GM08714 (cell line): ENCODE measurements around the gene FIBCD1.

Experiments
- H3K4me3 ChIP-seq: fragments of 200-500 bp; sonication (Bioruptor generic); 2 replicates; pipeline ENCODE4 v1.5.1; 2014; ENCODE audit warnings: mild to moderate bottlenecking, low read length, inconsistent platforms
- ZNF274 ChIP-seq: IDR thresholded peaks from 2 replicates; pipeline ENCODE4 v1.6.1; 2012; ENCODE audit warnings: mild to moderate bottlenecking, low read depth, low read length

FIBCD1 gene

DNA sequence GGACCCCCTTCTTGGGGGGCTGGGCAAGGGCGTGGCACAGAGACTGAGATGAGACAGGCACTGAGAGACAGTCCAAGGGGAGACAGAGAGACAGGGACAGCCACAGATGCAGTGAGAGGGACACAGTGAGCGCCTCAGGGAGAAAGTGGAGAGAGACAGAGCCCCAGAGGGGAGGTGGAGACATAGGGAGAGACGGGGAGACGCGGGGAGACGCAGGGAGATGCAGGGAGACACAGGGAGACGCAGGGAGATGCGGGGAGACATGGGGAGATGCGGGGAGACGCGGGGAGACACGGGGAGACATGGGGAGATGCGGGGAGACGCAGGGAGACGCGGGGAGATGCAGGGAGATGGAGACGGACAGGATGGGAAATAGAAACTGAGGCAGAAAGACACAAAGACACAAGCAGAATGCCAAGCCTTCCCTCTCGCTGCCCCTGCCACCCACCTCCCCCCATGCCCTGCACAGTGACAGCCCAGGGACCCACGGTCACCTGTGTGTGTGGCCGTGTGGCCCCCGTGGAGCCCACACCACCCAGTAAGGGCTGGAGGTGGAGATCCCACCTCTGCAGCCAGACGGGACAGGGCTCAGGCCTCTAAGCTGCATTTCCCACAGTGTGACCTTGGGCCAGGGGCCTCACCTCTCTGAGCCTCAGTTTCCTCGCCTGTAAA lies 8.8 kb downstream of the FIBCD1 start:
- TF ChIP-seq ZNF274, result no peak

DNA sequence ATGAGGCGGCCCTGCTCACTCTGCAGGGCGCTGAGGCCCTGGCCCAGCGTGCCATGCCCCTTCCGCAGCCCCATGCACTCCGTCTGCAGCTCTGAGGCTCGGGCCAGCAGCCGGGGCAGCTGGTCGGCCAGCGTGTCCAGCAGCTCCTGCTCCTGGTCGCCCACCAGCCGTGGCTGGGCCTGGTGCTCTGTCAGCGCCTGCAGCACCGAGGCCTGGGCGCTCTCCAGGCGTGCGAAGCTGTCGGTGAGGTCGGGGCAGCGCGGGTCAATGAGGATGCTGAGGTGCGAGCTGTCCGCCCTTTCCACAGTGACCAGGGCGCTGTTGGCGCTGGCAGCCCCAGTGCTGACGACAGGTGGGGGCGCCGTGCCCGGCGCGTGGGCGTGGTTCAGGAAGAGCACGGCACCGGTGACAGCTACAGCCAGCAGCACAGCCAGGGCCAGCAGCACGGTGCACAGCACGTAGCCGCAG lies 9.4 kb downstream of the FIBCD1 start:
- no peak for TF ChIP-seq ZNF274
- no peak overlapping the region for H3K4me3 ChIP-seq

More for the DNA sequence above, 8.8 kb downstream of the FIBCD1 start:
- H3K4me3 ChIP-seq, result no peak overlapping the region

DNA sequence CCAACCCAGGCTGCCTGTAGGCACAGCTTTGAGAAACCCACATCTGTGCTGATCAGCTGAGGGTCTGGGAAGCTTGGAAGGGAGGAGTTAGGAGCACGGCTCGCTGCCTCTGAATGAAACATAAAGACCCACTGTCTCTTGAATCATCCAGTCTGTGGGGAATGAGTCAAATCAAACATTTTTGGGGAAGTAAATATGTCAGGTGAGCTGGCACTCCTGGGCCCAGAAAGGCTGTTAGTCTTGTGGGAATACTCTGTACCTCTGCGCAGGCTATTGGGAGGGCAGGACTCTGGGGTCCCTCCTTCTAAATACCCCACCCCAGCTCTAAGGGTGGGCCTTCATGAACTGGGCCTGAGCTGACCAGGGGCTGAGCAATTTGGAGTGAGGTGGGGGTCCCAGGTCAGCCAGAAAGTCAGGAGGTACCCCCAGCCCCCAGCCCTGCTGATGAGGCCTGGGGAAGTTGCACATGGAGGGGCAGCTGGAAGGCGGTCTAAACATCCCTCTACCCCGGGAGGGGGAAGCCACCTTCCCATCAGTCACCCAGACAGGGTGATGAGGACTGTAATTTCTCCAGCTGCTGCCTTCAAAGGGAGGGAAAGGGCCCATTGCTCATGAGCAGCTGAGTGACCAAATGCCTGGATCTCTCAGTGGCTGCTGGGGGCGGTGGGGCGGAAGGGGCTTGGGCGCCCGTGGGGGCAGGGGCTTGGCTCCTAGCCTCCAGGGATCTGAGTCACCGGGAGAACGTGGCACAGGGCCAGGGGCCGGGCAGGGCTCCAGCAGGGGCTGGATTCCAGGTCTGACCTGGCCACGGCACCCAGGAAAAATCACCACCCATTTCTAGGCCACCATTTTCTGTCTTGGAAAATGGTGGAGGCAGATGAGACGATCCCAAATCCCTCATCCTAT lies 10.8 kb downstream of the FIBCD1 start:
- no peak overlapping the region for H3K4me3 ChIP-seq
- TF ChIP-seq ZNF274, result no peak

DNA sequence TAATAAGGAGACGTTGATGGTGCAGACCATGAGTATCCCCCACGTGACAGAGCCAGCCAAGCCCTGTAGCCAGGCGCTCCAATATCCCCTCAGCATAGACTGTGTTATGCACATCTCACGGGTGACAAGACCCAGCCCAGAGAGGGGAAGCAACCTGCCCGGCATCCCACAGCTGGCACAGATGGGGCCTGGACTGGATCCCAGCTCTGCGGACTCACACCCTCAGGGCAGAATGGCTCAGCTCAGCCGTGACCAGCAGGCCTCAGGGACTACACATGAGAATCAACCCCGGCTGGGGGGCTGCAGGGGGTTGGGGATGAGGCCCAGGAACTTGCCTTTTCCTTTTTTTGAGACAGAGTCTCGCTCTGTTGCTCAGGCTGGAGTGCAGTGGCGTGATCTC lies 11.7 kb downstream of the FIBCD1 start:
- no peak overlapping the region for H3K4me3 ChIP-seq
- no peak for TF ChIP-seq ZNF274

DNA sequence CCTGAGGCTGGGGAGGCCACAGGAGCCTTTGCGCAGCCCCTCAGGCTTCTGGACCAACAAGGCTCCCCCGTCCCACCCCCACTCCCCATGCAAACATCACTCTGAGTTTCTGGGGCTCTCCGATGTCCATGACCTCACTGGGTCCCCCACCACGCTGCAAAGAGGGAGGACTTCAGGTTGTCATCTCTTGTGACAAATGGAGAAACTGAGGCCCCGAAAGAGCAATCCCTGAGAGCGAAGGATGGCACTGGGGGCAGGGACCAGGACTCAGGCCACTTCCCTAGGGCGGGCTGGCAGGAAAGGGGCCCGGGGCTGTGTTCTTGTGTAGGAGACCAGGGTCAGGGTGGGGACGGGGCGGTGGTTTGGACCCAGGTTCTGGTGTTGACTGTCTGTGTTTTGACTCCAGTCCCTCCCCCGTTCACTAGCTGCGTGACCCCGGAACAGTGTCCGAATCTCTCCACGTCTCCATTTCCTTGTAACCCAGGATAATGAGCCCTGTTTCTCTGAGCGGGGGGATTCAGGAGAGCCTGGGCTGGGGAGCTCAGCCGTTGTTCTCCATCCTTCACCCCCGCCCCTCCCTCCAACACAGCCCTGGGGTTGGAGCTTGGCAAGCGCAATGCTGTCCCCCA lies 13.9 kb downstream of the FIBCD1 start:
- TF ChIP-seq ZNF274, result no peak
- no peak overlapping the region for H3K4me3 ChIP-seq

DNA sequence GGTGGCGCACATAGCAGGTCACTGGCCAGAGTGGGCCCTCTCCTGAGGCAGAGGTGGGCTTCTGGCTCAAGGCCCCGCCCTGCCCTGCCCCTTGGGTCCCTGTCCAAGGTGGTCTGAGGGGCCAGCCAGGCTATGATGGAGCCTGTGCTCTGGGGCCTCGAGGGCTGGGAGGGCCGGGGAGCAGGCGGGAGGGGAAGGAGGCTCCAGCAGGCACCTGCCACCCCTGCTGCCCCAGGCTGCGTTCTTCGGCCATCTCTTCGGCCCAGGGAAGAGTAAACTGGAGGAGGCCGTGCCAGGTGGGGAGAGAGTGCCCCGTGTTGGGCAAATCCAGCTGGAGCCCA lies 14.6 kb downstream of the FIBCD1 start:
- no peak for TF ChIP-seq ZNF274
- H3K4me3 ChIP-seq, result no peak overlapping the region

DNA sequence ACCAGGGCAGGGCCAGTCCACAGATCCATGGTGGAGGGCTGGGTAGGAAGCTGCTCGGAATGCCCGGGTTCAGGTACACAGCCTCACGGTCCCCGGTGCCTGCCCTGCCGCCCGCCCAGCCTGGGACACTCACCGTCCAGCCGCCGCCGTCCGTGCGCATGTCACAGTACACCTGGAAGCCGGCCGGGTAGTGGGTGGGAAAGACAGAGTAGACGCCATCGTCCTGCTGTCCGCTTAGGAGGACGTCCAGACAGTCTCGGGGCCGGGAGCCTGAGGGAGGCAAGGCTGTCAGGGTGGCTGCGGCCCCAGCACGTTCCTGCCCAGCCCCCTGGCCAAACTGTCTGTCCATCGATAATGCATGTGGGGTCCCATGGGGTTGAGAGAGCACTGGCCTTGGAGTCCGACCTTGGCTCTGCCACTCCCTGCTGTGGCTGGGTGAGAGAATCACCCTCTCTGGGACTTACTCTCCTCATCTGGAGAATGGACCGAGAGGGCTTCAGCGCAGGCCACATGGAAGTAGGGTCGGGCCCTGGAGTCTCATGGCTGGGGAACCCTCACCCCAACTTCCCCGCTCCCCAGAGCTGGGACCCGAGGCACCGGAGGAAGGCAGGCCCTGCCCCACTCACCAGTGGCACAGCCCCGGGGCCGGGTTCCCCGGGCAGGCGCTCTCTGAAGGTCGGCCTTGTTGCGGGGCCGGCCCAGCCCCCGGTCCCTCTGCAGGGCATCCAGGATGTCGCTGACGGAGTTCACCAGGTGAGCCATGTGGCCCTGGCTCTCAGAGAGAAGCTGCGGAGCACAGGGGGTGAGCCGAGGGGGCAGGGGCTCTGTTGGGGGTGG lies 15.2 kb downstream of the FIBCD1 start:
- no peak for TF ChIP-seq ZNF274
- no peak overlapping the region for H3K4me3 ChIP-seq

DNA sequence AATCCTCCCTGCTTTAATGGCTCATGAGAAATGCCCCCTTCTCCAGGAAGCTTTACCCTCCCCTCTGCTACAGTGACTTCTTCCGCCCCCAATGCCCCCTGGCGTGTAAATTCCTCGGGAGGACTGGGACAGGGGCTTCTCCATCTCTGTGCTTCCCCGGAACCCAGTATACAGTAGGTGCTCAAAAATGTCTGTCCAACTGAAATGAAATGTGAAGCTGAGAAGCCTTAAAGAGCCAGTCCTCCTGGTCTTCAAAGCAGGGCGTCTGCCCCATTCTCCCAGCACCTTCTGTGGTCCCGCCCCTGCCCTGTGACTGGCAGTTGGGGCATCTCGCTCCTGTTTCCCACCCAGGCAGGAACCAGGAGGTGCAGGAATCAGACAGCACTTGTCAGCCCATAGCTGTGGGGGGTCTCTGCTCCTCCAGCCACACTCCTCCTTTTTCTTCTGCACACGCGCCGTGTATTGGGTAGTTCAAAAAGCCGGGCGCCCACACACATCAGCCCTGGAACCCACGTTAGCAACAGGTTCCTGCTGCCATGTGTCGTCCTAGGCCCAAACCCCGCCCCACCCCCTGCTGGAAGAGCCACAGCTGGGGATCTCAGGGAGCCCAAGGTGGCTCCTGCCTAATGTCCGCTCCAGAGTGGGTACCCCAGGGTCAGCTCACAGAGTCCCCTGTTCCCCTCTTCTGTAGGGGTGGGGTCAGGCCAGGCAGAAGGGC lies 16.0 kb downstream of the FIBCD1 start:
- no peak for TF ChIP-seq ZNF274
- H3K4me3 ChIP-seq, result no peak overlapping the region

DNA sequence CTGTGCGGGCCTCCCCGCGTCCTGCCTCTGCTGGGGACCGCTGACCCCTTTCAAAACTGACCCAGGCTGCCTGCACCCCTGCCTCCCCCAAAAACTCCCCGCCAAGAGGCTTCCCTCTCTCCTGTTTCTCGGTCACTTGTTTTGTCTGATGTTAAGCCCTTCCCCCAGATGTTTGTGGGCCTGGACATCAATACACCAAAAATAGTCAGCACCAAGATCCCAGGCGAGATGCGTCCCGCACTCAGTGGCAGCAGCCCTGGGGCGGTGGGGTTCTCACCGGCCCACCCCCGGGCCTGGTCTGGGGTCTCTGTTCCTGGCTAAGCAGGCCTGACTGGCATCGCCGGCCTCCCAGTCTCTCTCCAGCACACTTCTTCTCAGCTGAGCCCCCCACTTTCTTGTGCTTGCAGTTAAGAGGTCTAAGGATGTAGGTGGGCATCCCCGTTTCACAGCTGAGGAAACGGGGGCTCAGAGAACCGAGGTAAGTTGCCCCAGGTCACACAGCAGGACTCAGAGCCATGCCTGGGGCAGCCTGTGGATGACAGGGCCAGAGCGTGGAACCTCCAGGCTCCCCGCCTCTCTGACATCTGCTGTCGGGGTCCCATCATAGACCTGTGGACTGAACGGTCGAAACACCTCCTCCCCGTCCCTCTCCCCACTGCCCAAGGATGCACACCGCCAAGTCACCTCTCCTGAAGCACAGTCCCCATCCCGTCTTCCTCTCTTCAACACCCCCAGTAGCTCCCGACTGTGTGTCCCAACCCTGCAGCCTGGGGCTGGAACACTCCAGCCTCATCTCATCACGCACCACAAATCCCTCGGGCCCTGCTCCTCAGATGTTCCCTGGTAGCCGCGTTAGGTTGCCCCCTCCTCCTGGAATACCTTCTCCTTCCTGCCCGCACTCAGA lies 16.8 kb downstream of the FIBCD1 start:
- TF ChIP-seq ZNF274, result no peak
- no peak overlapping the region for H3K4me3 ChIP-seq

DNA sequence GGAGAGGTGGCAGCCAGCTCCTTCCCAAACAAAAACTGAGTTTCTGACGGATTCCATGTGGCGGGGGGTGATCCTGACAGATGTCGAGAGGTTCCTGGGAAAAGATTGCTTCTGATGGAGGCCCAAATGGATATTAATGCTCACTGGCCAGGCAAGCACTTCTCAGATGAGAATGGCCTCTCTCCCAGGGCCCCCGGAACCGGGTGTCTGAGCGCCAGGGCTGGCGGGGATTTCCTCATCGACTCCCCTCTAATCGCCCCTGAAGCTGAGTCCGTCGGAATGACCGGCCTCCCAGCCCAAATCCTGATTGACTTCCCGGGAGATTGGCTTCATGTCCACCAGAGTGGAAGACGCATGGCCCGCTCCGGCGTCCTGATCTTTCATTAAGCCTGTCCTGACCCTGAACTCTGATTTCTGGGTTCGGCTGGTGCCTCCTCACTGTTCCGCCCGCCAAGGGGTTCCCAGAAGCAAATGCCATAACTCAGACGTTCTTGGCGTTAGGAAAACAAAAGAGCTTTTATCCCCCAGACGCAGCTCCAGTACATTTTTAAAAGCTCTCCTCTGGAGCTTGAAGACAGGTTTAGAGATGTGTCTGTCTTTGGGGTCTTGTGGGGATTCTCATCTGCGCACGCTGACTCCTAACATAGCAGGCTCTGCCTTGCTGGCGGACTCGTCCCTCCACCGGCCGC lies 17.6 kb downstream of the FIBCD1 start:
- no peak overlapping the region for H3K4me3 ChIP-seq
- TF ChIP-seq ZNF274, result no peak

DNA sequence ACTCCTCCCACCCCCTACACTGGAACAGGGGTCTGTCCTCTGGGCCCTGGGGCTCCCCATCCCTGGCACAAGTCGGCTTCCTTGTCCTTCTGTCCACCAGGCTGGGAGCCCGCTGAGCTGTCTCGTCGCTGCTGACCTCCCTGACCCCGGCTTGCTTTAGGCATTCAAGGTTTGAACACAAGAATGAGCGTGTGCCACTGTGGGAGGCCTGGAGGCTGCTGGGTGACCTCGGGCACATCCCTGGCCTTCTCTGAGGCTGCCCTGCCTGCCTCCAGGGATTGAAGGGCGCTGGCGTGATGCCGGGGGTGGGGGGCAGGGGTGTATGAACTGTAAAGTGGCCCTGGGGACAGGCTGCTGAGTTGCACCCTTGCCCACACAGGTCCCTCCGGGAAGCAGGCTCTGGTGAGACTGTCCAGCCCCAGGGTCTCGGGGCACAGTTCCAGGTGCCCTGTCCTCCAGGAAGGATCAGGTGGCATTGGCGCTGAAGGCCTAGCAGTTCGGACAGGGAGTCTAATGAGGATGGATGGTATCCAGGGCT lies 18.2 kb downstream of the FIBCD1 start:
- no peak for TF ChIP-seq ZNF274
- H3K4me3 ChIP-seq, result no peak overlapping the region

DNA sequence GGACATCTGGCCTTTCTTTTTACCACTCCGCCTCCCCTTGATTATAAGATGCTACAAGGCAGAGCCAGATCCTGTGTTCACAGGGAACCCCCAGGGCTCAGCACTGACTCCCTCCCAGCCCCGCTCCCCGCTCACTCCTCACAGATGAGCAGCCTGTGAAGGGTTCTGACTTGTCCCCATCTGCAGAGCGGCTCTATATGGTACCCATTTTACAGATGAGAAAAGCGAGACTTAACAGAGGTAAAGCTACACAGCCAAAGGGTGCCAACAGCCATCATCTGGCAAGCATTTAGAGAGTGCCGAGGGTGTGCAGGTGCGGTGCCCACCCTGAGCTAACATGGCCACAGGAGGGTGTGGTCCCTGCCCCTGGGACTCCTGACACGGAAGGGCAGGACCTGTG lies 18.8 kb downstream of the FIBCD1 start:
- no peak overlapping the region for H3K4me3 ChIP-seq
- no peak for TF ChIP-seq ZNF274
